ENCODE results near the gene SYPL1. TPM values are rescaled to one million over a fixed set of nuclear protein-coding genes. Genes with fewer than 3 reads are reported as not detected.

The SYPL1 gene
- polyA plus RNA-seq, 1 donor: 97.0 TPM

DNA sequence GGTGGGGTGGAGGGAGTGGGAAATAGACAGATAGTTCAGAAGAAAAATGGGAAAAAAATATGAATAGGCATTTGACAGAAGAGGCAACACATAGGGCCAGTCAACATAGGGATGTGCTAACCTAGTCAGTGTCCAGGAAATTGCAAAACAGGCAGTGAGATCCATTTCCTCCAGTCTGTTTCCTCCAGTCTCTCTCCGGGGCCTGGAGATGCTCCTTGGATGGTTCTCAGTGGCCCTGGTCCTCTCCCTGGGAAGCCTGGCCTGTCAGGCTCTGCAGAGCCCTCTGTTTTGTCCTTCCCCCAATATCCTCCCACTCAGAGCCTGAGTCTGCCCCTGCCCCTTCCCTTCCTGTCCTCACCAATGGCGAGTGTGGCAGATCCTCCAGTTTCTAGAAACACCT is 52.6 kb downstream of the SYPL1 start:
- no CpG with 5 or more reads among the region's 2 CpGs for WGBS (ENCODE audit: insufficient coverage, low lambda C conversion rate)
- DNase-seq: no peak
- H3K4me1 ChIP-seq (ENCODE audit: control insufficient read depth, insufficient read depth, low read length): peaks cover 3% of the 10 kb centered on the region

GRCh38 chr7:106058928-106059324 is 53.2 kb downstream of the SYPL1 start:
- no peak overlapping the region for H3K27ac ChIP-seq (ENCODE audit: low read length)
- no CpG with 5 or more reads among the region's 3 CpGs for WGBS (ENCODE audit: insufficient coverage, low lambda C conversion rate)
- no peaks in the 10 kb centered on the region for H3K9me3 ChIP-seq (ENCODE audit: control insufficient read depth, low read depth, low read length)

More for the DNA sequence above, 52.6 kb downstream of the SYPL1 start:
- no peak overlapping the region for H3K27ac ChIP-seq (ENCODE audit: low read length)
- no peaks in the 10 kb centered on the region for H3K9me3 ChIP-seq (ENCODE audit: control insufficient read depth, low read depth, low read length)
- no peaks in the 10 kb centered on the region for H3K36me3 ChIP-seq (ENCODE audit: control insufficient read depth, insufficient read depth, low read length)
- no peak overlapping the region for H3K4me3 ChIP-seq (ENCODE audit: low read length)
- H3K27me3 ChIP-seq (ENCODE audit: control insufficient read depth, insufficient read depth, low read length): peaks cover 2% of the 10 kb centered on the region

GRCh38 chr7:106057962-106058927 is 53.9 kb downstream of the SYPL1 start:
- Histone ChIP-seq H3K4me3 (ENCODE audit: low read length) (no peak overlapping the region), H3K9me3 (ENCODE audit: control insufficient read depth, low read depth, low read length) (no peaks in the 10 kb centered on the region), H3K27ac (ENCODE audit: low read length) (no peak overlapping the region), H3K27me3 (ENCODE audit: control insufficient read depth, insufficient read depth, low read length) (peaks cover 7% of the 10 kb centered on the region), H3K4me1 (ENCODE audit: control insufficient read depth, insufficient read depth, low read length) (no peaks in the 10 kb centered on the region), H3K36me3 (ENCODE audit: control insufficient read depth, insufficient read depth, low read length) (no peaks in the 10 kb centered on the region)
- peak; percentile 25 to 47 for DNase-seq
- WGBS (ENCODE audit: insufficient coverage, low lambda C conversion rate): no CpG with 5 or more reads among the region's 19 CpGs

More at GRCh38 chr7:106058928-106059324, 53.2 kb downstream of the SYPL1 start:
- H3K4me3 ChIP-seq (ENCODE audit: low read length): no peak overlapping the region
- peaks cover 7% of the 10 kb centered on the region for H3K27me3 ChIP-seq (ENCODE audit: control insufficient read depth, insufficient read depth, low read length)
- H3K36me3 ChIP-seq (ENCODE audit: control insufficient read depth, insufficient read depth, low read length): no peaks in the 10 kb centered on the region
- DNase-seq: peak in 1 of 2 donors; percentile 18
- no peaks in the 10 kb centered on the region for H3K4me1 ChIP-seq (ENCODE audit: control insufficient read depth, insufficient read depth, low read length)

GRCh38 chr7:106057204-106057961 is 54.7 kb downstream of the SYPL1 start:
- H3K4me3 ChIP-seq (ENCODE audit: low read length): no peak overlapping the region
- no peaks in the 10 kb centered on the region for H3K4me1 ChIP-seq (ENCODE audit: control insufficient read depth, insufficient read depth, low read length)
- H3K36me3 ChIP-seq (ENCODE audit: control insufficient read depth, insufficient read depth, low read length): no peaks in the 10 kb centered on the region
- no CpG with 5 or more reads among the region's 10 CpGs for WGBS (ENCODE audit: insufficient coverage, low lambda C conversion rate)
- no peaks in the 10 kb centered on the region for H3K9me3 ChIP-seq (ENCODE audit: control insufficient read depth, low read depth, low read length)
- H3K27me3 ChIP-seq (ENCODE audit: control insufficient read depth, insufficient read depth, low read length): peaks cover 11% of the 10 kb centered on the region
- no peak for DNase-seq
- H3K27ac ChIP-seq (ENCODE audit: low read length): no peak overlapping the region

DNA sequence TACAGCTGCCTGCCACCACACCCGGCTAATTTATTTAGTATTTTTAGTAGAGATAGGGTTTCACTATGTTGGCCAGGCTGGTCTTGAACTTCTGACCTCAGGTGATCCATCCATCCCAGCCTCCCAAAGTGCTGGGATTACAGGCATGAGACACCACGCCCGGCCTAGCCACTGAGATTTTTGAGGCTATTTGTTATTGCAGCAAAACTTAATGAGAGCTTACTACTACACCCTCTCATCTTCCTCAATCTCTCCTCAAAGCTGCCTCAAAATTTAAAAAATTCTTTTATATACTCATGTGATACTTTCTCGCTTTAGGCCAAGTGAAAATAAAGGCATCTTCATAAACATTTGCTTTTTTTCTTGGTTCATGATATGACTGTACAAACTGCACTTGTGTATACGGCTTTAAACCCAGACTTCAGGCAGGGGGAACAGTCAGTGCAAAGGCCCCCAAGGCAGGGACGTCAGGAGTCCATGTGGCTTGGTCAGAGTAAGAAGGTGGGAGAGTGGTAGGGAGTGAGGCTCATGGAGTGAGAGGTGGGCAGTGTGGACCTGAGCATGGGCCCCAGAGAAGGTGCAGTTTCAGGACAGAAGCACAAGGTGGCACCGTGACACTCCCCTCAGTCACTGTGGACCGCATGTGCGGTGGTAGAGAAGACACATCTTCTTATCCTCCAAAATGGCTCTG is 55.5 kb downstream of the SYPL1 start:
- Histone ChIP-seq H3K9me3 (ENCODE audit: control insufficient read depth, low read depth, low read length) (no peaks in the 10 kb centered on the region), H3K36me3 (ENCODE audit: control insufficient read depth, insufficient read depth, low read length) (no peaks in the 10 kb centered on the region), H3K4me3 (ENCODE audit: low read length) (no peak overlapping the region), H3K4me1 (ENCODE audit: control insufficient read depth, insufficient read depth, low read length) (no peaks in the 10 kb centered on the region), H3K27me3 (ENCODE audit: control insufficient read depth, insufficient read depth, low read length) (peaks cover 11% of the 10 kb centered on the region), H3K27ac (ENCODE audit: low read length) (no peak overlapping the region)
- WGBS (ENCODE audit: insufficient coverage, low lambda C conversion rate): no CpG with 5 or more reads among the region's 9 CpGs
- peak; percentile 51 to 59 for DNase-seq

GRCh38 chr7:106054971-106055532 is 57.1 kb downstream of the SYPL1 start:
- H3K27ac ChIP-seq (ENCODE audit: low read length): no peak overlapping the region
- peaks cover 11% of the 10 kb centered on the region for H3K27me3 ChIP-seq (ENCODE audit: control insufficient read depth, insufficient read depth, low read length)
- H3K4me1 ChIP-seq (ENCODE audit: control insufficient read depth, insufficient read depth, low read length): no peaks in the 10 kb centered on the region
- no CpG with 5 or more reads among the region's 7 CpGs for WGBS (ENCODE audit: insufficient coverage, low lambda C conversion rate)
- H3K36me3 ChIP-seq (ENCODE audit: control insufficient read depth, insufficient read depth, low read length): no peaks in the 10 kb centered on the region
- H3K9me3 ChIP-seq (ENCODE audit: control insufficient read depth, low read depth, low read length): no peaks in the 10 kb centered on the region
- H3K4me3 ChIP-seq (ENCODE audit: low read length): no peak overlapping the region
- no peak for DNase-seq

GRCh38 chr7:106054156-106054910 is 57.8 kb downstream of the SYPL1 start:
- Histone ChIP-seq H3K27me3 (ENCODE audit: control insufficient read depth, insufficient read depth, low read length) (peaks cover 11% of the 10 kb centered on the region), H3K36me3 (ENCODE audit: control insufficient read depth, insufficient read depth, low read length) (no peaks in the 10 kb centered on the region), H3K27ac (ENCODE audit: low read length) (no peak overlapping the region), H3K9me3 (ENCODE audit: control insufficient read depth, low read depth, low read length) (no peaks in the 10 kb centered on the region), H3K4me1 (ENCODE audit: control insufficient read depth, insufficient read depth, low read length) (no peaks in the 10 kb centered on the region), H3K4me3 (ENCODE audit: low read length) (no peak overlapping the region)
- DNase-seq: no peak
- WGBS (ENCODE audit: insufficient coverage, low lambda C conversion rate): 60% methylated on average over 1 of the region's 11 CpGs

- Histone ChIP-seq H3K27me3 (ENCODE audit: control insufficient read depth, insufficient read depth, low read length) (peaks cover 11% of the 10 kb centered on the region), H3K9me3 (ENCODE audit: control insufficient read depth, low read depth, low read length) (no peaks in the 10 kb centered on the region), H3K36me3 (ENCODE audit: control insufficient read depth, insufficient read depth, low read length) (no peaks in the 10 kb centered on the region), H3K4me3 (ENCODE audit: low read length) (no peak overlapping the region), H3K4me1 (ENCODE audit: control insufficient read depth, insufficient read depth, low read length) (no peaks in the 10 kb centered on the region), H3K27ac (ENCODE audit: low read length) (no peak overlapping the region)
- DNase-seq: no peak
- 80% methylated on average over 1 of the region's 5 CpGs for WGBS (ENCODE audit: insufficient coverage, low lambda C conversion rate)
Measured at GRCh38 chr7:106053109-106053508, 59.0 kb downstream of the SYPL1 start.

- Histone ChIP-seq H3K36me3 (ENCODE audit: control insufficient read depth, insufficient read depth, low read length) (no peaks in the 10 kb centered on the region), H3K4me3 (ENCODE audit: low read length) (no peak overlapping the region), H3K9me3 (ENCODE audit: control insufficient read depth, low read depth, low read length) (no peaks in the 10 kb centered on the region), H3K4me1 (ENCODE audit: control insufficient read depth, insufficient read depth, low read length) (no peaks in the 10 kb centered on the region), H3K27ac (ENCODE audit: low read length) (no peak overlapping the region), H3K27me3 (ENCODE audit: control insufficient read depth, insufficient read depth, low read length) (peaks cover 11% of the 10 kb centered on the region)
- DNase-seq: no peak
- 86% methylated on average over 1 of the region's 2 CpGs for WGBS (ENCODE audit: insufficient coverage, low lambda C conversion rate)
Measured at GRCh38 chr7:106052681-106053080, 59.4 kb downstream of the SYPL1 start.

Data from large intestine (tissue), 3 donors.